CD4-positive, alpha-beta T cell treated with Interleukin-15 for 4 hours (primary cell): ENCODE measurements around the gene DNALI1.
"Not testable (repeated sequence)": the region's sequence is repeated elsewhere in the genome, so short reads cannot be mapped to it uniquely, and the experiment has no call there.

Source experiments
- DNase-seq: peaks from one replicate; pipeline ENCODE4 v3.0.0-alpha.2; 2020; ENCODE audit warnings: low spot score

Gene DNALI1

DNA sequence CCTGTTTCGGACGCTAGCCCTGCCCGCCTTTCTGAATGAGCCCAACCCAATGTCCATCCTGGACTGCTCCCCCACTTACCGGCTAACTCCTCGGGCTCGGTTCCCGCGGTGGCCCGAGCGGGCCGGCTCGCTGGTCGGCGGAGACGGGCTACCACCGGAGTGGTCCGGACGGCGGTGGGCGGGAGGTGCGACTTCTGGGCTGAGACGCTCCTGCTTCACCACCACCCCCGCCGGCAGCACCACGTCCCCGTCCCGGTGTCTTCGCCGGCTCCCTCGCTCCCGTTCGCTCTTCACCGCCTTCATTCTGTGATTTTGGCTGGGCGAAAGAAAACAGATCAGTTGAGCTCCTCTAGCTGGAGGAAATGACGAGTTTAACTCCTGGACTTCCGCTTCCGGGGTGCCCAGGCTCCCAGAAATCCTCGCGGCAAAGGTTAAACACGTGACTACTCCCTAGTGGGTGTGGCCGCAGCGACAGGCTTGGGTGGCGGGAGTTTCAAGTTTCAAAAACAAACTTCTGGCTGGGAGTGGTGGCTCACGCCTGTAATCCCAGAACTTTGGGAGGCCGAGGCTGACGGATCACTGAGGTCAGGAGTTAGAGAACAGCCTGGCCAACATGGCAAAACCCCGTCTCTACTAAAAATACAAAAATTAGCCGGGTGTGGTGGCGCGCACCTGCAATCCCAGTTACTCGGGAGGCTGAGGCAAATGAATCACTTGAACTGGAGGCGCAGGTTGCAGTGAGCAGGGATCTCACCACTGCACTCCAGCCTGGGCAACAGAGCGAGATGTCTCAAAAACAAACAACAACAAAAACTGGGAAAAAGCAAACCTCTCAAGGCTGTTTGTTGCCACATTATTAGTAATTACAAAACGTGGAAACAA lies 2.6 kb upstream of the DNALI1 start, which contains the start of gene SNIP1:
TSS of gene SNIP1 (minus strand) at position 367 of the 882 bp plus-strand sequence. CDS start at position 303, 64 bp downstream.
- DNase-seq, result peak; percentile 92

DNA sequence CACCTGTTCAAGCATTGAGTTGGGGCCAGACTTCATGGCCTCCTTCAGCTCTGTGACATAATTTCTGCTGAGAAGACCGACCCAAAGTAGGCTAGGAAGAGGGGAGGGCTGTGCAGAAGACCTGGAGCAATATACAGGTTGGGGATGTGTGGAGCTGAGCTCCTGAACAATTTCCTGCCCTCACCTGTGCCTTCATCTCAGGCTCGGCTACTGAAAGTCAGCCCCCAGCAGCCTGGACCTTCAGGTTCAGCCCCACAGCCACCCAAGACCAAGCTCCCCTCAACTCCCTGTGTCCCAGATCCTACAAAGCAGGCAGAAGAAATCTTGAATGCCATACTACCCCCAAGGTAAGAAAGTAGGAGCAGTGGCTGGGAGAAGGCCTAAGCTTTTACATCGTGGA lies 662 bp downstream of the DNALI1 start:
- no peak for DNase-seq

- DNase-seq, result no peak
Observed at GRCh38 chr1:37558411-37558810, 1.7 kb downstream of the DNALI1 start.

- no peak for DNase-seq
Observed at GRCh38 chr1:37559080-37559479, 2.3 kb downstream of the DNALI1 start.

- DNase-seq, result not testable (repeated sequence)
Observed at GRCh38 chr1:37559957-37560379, 3.2 kb downstream of the DNALI1 start.

DNA sequence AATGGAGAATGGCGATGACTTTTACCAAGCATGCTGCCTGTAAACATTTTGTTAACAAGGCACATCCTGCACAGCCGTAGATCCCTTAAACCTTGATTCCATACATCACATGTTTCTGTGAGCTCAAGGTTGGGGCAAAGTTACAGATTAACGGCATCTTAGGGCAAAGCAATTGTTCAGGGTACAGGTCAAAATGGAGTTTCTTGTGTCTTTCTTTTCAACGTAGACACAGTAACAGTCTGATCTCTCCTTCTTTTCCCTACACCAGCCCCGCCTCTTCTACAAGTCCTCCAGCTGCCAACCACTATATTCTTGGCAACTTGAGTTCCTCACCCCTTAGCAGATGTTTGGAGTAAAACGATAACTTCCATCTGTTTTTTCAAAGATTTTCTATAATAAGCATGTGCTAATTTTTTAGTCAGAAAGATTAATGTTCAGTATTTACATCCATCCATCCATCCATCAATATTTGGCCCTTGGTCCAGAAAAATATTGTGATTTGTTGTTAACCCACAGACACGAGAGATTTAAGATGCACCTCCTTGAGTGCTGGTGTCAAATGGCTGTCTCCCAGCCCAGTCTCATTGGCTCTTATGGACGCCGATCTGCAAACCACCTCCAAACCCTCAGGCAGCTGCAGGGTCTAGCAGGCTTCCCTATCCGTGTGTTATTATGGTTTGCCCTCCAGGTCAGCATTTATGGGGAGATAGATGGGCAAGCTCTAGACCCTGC lies 3.8 kb downstream of the DNALI1 start:
- no peak for DNase-seq

- DNase-seq, result peak; percentile 17
Observed at GRCh38 chr1:37561133-37562132, 4.7 kb downstream of the DNALI1 start.

DNA sequence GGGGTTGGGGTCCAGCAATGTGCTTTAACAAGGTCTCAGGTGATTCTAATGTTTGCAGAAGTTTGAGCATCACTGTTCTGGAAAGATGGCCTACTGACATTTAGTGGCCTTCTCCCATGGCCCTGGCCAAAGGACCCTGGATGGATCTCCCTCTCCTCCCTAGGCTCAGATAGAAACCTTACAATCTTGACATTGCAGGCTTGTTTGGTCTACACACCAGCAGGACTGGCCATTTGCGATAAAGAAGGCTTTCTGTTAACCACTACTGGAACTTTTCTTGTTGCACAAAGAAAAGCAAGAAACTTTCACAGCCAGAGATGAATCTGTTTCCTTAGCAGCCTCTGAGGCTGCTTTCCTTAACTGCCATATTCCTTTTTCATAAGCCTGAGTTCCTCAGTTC lies 6.2 kb downstream of the DNALI1 start:
- no peak for DNase-seq

DNA sequence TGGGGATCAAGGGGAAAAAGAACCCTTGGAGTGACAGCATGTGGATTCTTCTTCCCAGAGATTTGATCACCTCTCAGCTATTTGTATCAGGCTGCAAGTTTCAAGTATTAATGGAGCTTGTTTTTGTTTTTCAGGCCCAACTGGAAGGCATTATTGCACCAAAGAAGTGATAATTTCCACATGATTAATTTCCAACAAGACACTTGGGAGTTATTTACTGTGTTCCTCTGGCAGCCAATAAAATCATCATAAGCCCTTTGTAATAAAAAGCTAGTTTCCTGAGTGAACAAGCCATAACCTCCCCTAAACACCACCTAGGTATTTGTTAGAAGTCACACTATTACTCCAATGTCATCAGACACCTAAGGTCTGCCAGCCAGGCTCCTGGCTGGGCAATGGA lies 8.2 kb downstream of the DNALI1 start:
- DNase-seq, result no peak

DNA sequence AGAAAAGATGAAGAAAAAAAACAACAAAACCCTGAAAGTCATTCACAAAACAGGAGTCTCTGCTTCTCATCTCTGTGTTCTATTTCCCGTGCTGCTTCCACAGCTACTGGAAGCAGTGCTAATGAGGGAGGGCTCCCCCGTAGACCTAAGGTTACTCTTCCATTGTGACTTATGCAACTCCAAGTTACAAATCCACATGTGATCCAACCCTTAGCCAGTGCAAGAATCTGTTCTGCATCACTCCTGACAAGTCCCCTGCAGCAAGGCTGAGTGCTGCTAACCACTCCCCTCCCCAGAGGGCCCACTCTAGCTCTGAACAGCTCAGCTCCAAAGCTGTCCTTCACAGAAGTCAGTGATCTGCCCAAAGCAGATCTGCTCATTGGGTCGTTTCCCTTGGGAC lies 10.3 kb downstream of the DNALI1 start:
- DNase-seq, result no peak

GRCh38 chr1:37570528-37571334 lies 14.0 kb downstream of the DNALI1 start:
- DNase-seq, result no peak

- DNase-seq, result no peak
Observed at GRCh38 chr1:37574834-37575480, 18.2 kb downstream of the DNALI1 start.

DNA sequence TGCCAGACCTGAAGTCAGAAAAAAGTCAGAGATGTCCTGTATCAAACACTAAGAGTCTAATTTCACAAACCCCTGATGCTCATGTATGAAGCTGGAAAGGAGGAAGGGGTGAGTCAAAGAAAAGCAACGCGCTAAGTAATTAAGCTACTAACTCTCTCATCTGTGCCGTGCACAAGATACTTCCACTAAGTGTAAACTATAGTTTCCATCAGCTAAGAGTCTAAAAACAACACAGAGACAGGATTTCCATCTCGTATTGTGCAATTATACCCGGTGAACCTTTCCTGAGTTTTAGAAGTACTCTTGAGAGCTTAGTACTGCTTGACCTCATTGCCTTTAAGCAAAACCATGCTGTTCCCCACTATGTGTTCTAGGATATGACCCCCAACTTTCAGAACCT lies 19.0 kb downstream of the DNALI1 start:
- no peak for DNase-seq

- DNase-seq, result not testable (repeated sequence)
Observed at GRCh38 chr1:37584544-37584943, 27.8 kb downstream of the DNALI1 start.

- DNase-seq, result no peak
Observed at GRCh38 chr1:37588939-37589338, 32.2 kb downstream of the DNALI1 start.

DNA sequence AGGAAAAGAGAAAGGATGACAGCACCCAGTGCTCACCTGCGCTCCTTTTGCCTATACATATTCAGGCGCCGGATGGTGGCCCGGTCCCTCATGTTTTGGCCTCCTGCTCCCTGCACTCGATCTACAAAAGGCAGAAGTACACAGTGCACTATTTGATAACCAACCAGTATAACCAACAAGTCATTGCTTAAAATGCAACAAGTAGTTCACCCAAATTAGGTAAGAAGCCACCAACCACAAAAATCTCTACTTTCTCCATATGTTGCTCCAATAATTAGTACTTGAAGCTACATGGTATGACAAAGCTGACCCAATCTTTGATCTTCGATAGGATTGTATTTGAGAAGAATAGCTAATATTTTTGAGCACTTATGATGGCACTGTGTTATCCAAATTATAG lies 37.0 kb downstream of the DNALI1 start:
- no peak for DNase-seq

- DNase-seq, result peak; percentile 96
Observed at GRCh38 chr1:37595440-37596181, 38.9 kb downstream of the DNALI1 start, which contains the start of gene GNL2. GNL2 (minus strand) TSS chr1:37595937; CDS start chr1:37595822, 115 bp downstream.

DNA sequence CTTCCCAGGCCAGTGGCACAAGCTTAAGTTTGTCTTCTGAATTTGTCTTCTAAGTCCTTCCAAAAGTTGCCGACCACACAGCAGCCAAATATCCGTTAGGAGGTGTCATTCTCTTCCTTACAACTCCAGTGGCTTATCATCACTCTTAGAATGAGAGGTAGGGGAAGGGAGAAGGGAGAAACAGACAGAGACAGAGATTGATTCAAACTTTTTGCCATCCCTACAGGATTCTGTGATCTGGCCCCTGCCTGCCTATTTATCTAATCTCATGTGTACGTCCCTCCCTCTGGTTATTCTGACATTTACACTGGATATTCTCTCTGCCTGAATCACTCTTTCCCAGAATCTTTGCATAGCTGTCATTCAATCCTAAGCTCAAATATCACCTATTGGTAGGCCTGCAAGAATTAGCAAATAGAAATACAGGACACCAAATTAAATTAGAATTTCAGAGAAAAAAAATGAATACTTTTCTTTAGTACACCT lies 39.5 kb downstream of the DNALI1 start:
- DNase-seq, result peak; percentile 21

- DNase-seq, result no peak
Observed at GRCh38 chr1:37599940-37600339, 43.2 kb downstream of the DNALI1 start.
